K562 (cell line): ENCODE results near the gene ZNRF1. TPM values are rescaled to one million over a fixed set of nuclear protein-coding genes. Genes with fewer than 3 reads are reported as not detected.

ENCODE experiments used
- ATAC-seq: fragments of 200-7000 bp; cut with Tn5 transposase; 3 replicates; pipeline ENCODE4 v1.9.1; 2020; ENCODE audit warnings: moderate library complexity
- BruUV-seq: library from RNA; stranded (reverse); fragments of 400-500 nt; replicated peaks from 2 replicates; lab custom pipeline; 2021; lab: Mats Ljungman, UMichigan
- CTCF ChIA-PET: fragments of 300-600 bp; formaldehyde crosslinking; extraction: SDS; loops from one replicate; lab custom pipeline; 2021; ENCODE audit warnings: low intra/inter-chr PET ratio; lab: Yijun Ruan, JAX
- POLR2A ChIA-PET: fragments of 300-600, 350-650 bp; sonication (Branson Sonifier 250); formaldehyde crosslinking; extraction: SDS; loops from one replicate; lab custom pipeline; 2021; ENCODE audit warnings: antibody characterized with exemption, inconsistent platforms; lab: Yijun Ruan, JAX
- DNase-seq, 4 experiments: peaks; one replicate each; pipeline versions ENCODE4 v3.0.0 to v3.0.0-alpha.2; 2011 to 2018; ENCODE audit warnings: low spot score in 3 of 4, mixed read lengths in 3 of 4; ENCODE audit errors: extremely low read depth in 1 of 4
- FAIRE-seq: peaks from 2 replicates; lab custom pipeline; 2011; peaks lifted over from hg19 to GRCh38; lab: Jason Lieb, UNC
- H2AFZ ChIP-seq: 2 replicates; pipeline ENCODE4 v1.6.0; 2011; ENCODE audit warnings: low read depth, low read length, control low read depth, inconsistent platforms
- H3K27ac ChIP-seq: fragments of 200-600 bp; 3 replicates; pipeline ENCODE4 v1.8.0; 2011; ENCODE audit warnings: low read depth, mild to moderate bottlenecking, control low read depth, inconsistent platforms, low read length, moderate library complexity, mixed read lengths; ENCODE audit errors: extremely low read depth
- H3K27me3 ChIP-seq, 2 experiments: fragments of 300-600 bp in 1 of 2; 2 replicates in 1 of 2; 3 replicates in 1 of 2; pipeline versions ENCODE4 v1.6.0 to v1.8.0; 2011; ENCODE audit warnings: inconsistent platforms in 2 of 2, low read length in 2 of 2, mild to moderate bottlenecking in 1 of 2, mixed read lengths in 1 of 2, moderate library complexity in 1 of 2; ENCODE audit not compliant: control insufficient read depth in 2 of 2, insufficient read depth in 2 of 2
- H3K36me3 ChIP-seq: fragments of 300-600 bp; 3 replicates; pipeline ENCODE4 v1.8.0; 2011; ENCODE audit warnings: mild to moderate bottlenecking, low read length, inconsistent platforms; ENCODE audit not compliant: control insufficient read depth, insufficient read depth
- H3K4me1 ChIP-seq, 2 experiments: fragments of 200-600 bp in 1 of 2; replicated peaks in 1 of 2; 2 replicates in 1 of 2; 3 replicates in 1 of 2; pipeline versions ENCODE4 v1.5.1 to v1.8.0; 2011; ENCODE audit warnings: inconsistent platforms in 2 of 2, low read length in 2 of 2, mild to moderate bottlenecking in 1 of 2, mixed read lengths in 1 of 2, moderate library complexity in 1 of 2; ENCODE audit not compliant: control insufficient read depth in 2 of 2, insufficient read depth in 2 of 2
- H3K4me2 ChIP-seq: 2 replicates; pipeline ENCODE4 v1.6.1; 2011; ENCODE audit warnings: low read length, control low read depth, inconsistent platforms, mixed read lengths; ENCODE audit not compliant: insufficient read depth
- H3K4me3 ChIP-seq: fragments of 200-600 bp; sonication (generic), shearing (Covaris generic); 2 replicates; pipeline ENCODE4 v1.5.1; 2016; ENCODE audit warnings: control low read depth, inconsistent platforms
- H3K79me2 ChIP-seq: fragments of 200-600 bp; 3 replicates; pipeline ENCODE4 v1.8.0; 2011; ENCODE audit warnings: low read length, inconsistent platforms; ENCODE audit not compliant: control insufficient read depth, insufficient read depth
- H3K9ac ChIP-seq, 2 experiments: 2 replicates each; pipeline versions ENCODE4 v1.6.0 to v1.6.1; 2011; ENCODE audit warnings: low read depth in 2 of 2, low read length in 2 of 2, control low read depth in 1 of 2, inconsistent platforms in 1 of 2, mild to moderate bottlenecking in 1 of 2, mixed read lengths in 1 of 2; ENCODE audit not compliant: insufficient read depth in 1 of 2
- H3K9me1 ChIP-seq: one replicate; pipeline ENCODE4 v1.6.0; 2011; ENCODE audit warnings: inconsistent platforms, mild to moderate bottlenecking, low read length, moderate library complexity; ENCODE audit not compliant: control insufficient read depth, insufficient read depth
- H3K9me3 ChIP-seq: replicated peaks from 2 replicates; pipeline ENCODE4 v1.5.1; 2011; ENCODE audit warnings: low read depth, low read length, inconsistent platforms; ENCODE audit not compliant: control insufficient read depth, insufficient read depth
- H4K20me1 ChIP-seq: replicated peaks from 2 replicates; pipeline ENCODE4 v1.6.1; 2011; ENCODE audit warnings: low read length, inconsistent platforms, mixed read lengths; ENCODE audit not compliant: control insufficient read depth, insufficient read depth
- CBX3 ChIP-seq, 2 experiments: IDR thresholded peaks; 1 replicate in 1 of 2; 2 replicates in 1 of 2; pipeline ENCODE4 v1.6.1; 2012; ENCODE audit warnings: inconsistent platforms in 2 of 2, low read length in 2 of 2, borderline replicate concordance in 1 of 2, control low read depth in 1 of 2
- ESRRA ChIP-seq: fragments of 450-650 bp; IDR thresholded peaks from 2 replicates; pipeline ENCODE4 v1.6.1; 2014; ENCODE audit warnings: low read depth, mild to moderate bottlenecking, moderate library complexity, borderline replicate concordance
- HDAC8 ChIP-seq: fragments of 450-650 bp; IDR thresholded peaks from 2 replicates; pipeline ENCODE4 v1.6.1; 2016; ENCODE audit warnings: mild to moderate bottlenecking, missing genetic modification characterization, moderate library complexity, missing compliant biosample characterization
- HMG20B ChIP-seq: fragments of 250-450 bp; sonication (Bioruptor Pico); IDR thresholded peaks from 2 replicates; pipeline ENCODE4 v1.5.0; 2021; ENCODE audit warnings: mild to moderate bottlenecking
- NR2C1 ChIP-seq, 2 experiments: fragments of 450-650 bp; IDR thresholded peaks; 2 replicates each; pipeline ENCODE4 v1.6.1; 2017; ENCODE audit warnings: mild to moderate bottlenecking in 2 of 2, antibody characterized with exemption in 1 of 2, inconsistent platforms in 1 of 2, missing compliant biosample characterization in 1 of 2, missing genetic modification characterization in 1 of 2
- ZNF121 ChIP-seq: sonication (generic); formaldehyde crosslinking; conservative IDR thresholded peaks from 2 replicates; pipeline ENCODE4 v1.8.0; 2022; ENCODE audit warnings: missing genetic modification reagents
- WGBS: fragments of 100-300 bp; shearing (Covaris generic); methylation state at CpG from one replicate; pipeline ENCODE4 v1.1.6; 2016; ENCODE audit warnings: low coverage, mixed read lengths; ENCODE audit not compliant: insufficient coverage; ENCODE audit errors: missing lambda C conversion rate; 5-methylcytosine and 5-hydroxymethylcytosine counted together
- in situ Hi-C: fragments of 300-500 bp; cut with MboI; formaldehyde crosslinking; loops from 4 replicates; pipeline ENCODE4 v1.15.0; 2018; ENCODE audit warnings: inconsistent platforms, mixed read lengths
- intact Hi-C: fragments of 100-400 bp; cut with micrococcal nuclease; formaldehyde crosslinking; loops from 2 replicates; pipeline ENCODE4 v1.14.2; 2022
- polyA plus RNA-seq, 8 experiments: library from polyadenylated mRNA; depleted of rRNA in 4 of 8; stranded (reverse) in 5 of 8; unstranded in 3 of 8; fragments of >200 nt; fragmentation: Nextera tagmentation in 2 of 8; fragmentation: Illumina TruSeq in 1 of 8; extraction: Ambion mirVana in 2 of 8; extraction: Trizol in 1 of 8; gene quantifications; 2 replicates each; pipeline versions ENCODE4 v1.2.1 to v1.2.3, GENCODE V29; 2011 to 2014; ENCODE audit warnings: inconsistent platforms in 1 of 8, missing spikeins in 1 of 8
- total RNA-seq, 7 experiments: library from RNA; depleted of rRNA in 6 of 7; stranded (reverse); fragments of >200 nt in 6 of 7; fragmentation: Illumina TruSeq in 2 of 7; extraction: Trizol in 2 of 7; gene quantifications; 2 replicates each; pipeline versions ENCODE4 v1.2.1 to v1.2.3, GENCODE V29; 2011 to 2021; ENCODE audit warnings: low replicate concordance in 1 of 7
- TF ChIP-seq, protein P1 (sequence below), 2 experiments: fragments of 450-650 bp; IDR thresholded peaks; 2 replicates each; pipeline ENCODE4 v1.6.1; 2018; ENCODE audit warnings: mild to moderate bottlenecking in 2 of 2, low read depth in 1 of 2; ENCODE audit not compliant: partially characterized antibody in 2 of 2
- TF ChIP-seq, protein P2 (sequence below): fragments of 450-650 bp; IDR thresholded peaks from 2 replicates; pipeline ENCODE4 v1.6.1; 2016; ENCODE audit warnings: low read depth

The ZNRF1 gene
- total and polyA plus RNA-seq, 9 of the 15 experiments (the other 6 are each of a cell fraction or from before 2014, with no cell fraction given): 9.5 to 37.7 (median 20.0) TPM

DNA sequence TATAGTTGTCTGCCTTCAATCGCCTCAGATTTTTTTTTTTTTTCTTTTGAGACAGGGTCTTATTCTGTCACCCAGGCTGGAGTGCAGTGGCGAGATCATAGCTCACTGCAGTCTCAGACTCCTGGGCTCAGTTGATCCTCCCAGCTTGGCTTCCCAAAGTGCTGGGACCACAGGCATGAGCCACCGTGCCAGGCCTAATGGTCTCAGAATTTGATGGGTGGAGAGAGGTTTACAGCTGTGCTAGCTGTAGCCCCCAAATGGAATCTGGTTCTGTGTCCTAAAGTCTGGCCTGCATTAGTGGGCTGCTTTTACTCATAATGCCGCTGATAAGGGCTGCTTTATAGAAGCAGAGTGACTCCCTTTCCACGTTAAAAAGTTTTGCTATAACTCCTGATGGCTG is 5.1 kb downstream of the ZNRF1 start:
- no peaks in the 10 kb centered on the region for H3K9me3 ChIP-seq
- H3K9me1 ChIP-seq: no peaks in the 10 kb centered on the region
- H3K27ac ChIP-seq: no peak overlapping the region
- POLR2A ChIA-PET: interaction anchor here (0.9 to 3.3 kb wide), 3 partner anchors 9 to 39 kb away, joined by 3 to 32 read pairs (median 3); no protein-coding TSS in a partner anchor
- intact Hi-C loops: loop anchor here (2.0 kb wide), 1 partner anchor 61 kb away; no protein-coding TSS in a partner anchor
- H2AFZ ChIP-seq: no peak overlapping the region
- CTCF ChIA-PET: no interaction called here
- no peak overlapping the region for H3K4me2 ChIP-seq
- FAIRE-seq (peak; percentile 23), ATAC-seq (no peak), DNase-seq (no peak)
- H3K9ac ChIP-seq: no peak overlapping the region; a peak in 1 of 4 replicates
- no peak for TF ChIP-seq CBX3 (IDR thresholded peaks at IDR 0.05; ENCODE audit: borderline replicate concordance in 1 of 2, low read length in 2 of 2)
- TF ChIP-seq NR2C1 (IDR thresholded peaks at IDR 0.05): no peak
- TF ChIP-seq NR2C1 (tag; IDR thresholded peaks at IDR 0.05): no peak
- TF ChIP-seq, protein P1, sequence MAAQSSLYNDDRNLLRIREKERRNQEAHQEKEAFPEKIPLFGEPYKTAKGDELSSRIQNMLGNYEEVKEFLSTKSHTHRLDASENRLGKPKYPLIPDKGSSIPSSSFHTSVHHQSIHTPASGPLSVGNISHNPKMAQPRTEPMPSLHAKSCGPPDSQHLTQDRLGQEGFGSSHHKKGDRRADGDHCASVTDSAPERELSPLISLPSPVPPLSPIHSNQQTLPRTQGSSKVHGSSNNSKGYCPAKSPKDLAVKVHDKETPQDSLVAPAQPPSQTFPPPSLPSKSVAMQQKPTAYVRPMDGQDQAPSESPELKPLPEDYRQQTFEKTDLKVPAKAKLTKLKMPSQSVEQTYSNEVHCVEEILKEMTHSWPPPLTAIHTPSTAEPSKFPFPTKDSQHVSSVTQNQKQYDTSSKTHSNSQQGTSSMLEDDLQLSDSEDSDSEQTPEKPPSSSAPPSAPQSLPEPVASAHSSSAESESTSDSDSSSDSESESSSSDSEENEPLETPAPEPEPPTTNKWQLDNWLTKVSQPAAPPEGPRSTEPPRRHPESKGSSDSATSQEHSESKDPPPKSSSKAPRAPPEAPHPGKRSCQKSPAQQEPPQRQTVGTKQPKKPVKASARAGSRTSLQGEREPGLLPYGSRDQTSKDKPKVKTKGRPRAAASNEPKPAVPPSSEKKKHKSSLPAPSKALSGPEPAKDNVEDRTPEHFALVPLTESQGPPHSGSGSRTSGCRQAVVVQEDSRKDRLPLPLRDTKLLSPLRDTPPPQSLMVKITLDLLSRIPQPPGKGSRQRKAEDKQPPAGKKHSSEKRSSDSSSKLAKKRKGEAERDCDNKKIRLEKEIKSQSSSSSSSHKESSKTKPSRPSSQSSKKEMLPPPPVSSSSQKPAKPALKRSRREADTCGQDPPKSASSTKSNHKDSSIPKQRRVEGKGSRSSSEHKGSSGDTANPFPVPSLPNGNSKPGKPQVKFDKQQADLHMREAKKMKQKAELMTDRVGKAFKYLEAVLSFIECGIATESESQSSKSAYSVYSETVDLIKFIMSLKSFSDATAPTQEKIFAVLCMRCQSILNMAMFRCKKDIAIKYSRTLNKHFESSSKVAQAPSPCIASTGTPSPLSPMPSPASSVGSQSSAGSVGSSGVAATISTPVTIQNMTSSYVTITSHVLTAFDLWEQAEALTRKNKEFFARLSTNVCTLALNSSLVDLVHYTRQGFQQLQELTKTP (IDR thresholded peaks at IDR 0.05; ENCODE audit: low read depth in 1 of 2, partially characterized antibody in 2 of 2): no peak
- TF ChIP-seq, protein P2, sequence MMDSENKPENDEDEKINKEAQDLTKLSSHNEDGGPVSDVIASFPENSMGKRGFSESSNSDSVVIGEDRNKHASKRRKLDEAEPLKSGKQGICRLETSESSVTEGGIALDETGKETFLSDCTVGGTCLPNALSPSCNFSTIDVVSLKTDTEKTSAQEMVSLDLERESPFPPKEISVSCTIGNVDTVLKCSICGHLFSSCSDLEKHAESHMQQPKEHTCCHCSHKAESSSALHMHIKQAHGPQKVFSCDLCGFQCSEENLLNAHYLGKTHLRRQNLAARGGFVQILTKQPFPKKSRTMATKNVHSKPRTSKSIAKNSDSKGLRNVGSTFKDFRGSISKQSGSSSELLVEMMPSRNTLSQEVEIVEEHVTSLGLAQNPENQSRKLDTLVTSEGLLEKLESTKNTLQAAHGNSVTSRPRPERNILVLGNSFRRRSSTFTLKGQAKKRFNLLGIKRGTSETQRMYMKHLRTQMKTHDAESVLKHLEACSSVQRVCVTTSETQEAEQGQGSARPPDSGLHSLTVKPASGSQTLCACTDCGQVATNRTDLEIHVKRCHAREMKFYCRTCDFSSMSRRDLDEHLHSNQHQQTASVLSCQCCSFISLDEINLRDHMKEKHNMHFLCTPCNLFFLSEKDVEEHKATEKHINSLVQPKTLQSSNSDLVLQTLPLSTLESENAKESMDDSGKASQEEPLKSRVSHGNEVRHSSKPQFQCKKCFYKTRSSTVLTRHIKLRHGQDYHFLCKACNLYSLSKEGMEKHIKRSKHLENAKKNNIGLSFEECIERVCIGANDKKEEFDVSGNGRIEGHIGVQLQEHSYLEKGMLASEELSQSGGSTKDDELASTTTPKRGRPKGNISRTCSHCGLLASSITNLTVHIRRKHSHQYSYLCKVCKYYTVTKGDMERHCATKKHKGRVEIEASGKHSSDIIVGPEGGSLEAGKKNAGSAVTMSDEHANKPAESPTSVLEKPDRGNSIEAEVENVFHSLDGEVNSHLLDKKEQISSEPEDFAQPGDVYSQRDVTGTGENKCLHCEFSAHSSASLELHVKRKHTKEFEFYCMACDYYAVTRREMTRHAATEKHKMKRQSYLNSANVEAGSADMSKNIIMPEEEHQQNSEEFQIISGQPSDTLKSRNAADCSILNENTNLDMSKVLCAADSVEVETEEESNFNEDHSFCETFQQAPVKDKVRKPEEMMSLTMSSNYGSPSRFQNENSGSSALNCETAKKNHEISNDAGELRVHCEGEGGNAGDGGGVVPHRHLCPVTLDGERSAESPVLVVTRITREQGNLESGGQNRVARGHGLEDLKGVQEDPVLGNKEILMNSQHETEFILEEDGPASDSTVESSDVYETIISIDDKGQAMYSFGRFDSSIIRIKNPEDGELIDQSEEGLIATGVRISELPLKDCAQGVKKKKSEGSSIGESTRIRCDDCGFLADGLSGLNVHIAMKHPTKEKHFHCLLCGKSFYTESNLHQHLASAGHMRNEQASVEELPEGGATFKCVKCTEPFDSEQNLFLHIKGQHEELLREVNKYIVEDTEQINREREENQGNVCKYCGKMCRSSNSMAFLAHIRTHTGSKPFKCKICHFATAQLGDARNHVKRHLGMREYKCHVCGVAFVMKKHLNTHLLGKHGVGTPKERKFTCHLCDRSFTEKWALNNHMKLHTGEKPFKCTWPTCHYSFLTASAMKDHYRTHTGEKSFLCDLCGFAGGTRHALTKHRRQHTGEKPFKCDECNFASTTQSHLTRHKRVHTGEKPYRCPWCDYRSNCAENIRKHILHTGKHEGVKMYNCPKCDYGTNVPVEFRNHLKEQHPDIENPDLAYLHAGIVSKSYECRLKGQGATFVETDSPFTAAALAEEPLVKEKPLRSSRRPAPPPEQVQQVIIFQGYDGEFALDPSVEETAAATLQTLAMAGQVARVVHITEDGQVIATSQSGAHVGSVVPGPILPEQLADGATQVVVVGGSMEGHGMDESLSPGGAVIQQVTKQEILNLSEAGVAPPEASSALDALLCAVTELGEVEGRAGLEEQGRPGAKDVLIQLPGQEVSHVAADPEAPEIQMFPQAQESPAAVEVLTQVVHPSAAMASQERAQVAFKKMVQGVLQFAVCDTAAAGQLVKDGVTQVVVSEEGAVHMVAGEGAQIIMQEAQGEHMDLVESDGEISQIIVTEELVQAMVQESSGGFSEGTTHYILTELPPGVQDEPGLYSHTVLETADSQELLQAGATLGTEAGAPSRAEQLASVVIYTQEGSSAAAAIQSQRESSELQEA: no peak
- no peak for TF ChIP-seq HDAC8
- no peak for TF ChIP-seq HMG20B (CRISPR knock-in tag)
- TF ChIP-seq ESRRA: no peak
- peak; percentile 28 for TF ChIP-seq ZNF121 (CRISPR knock-in tag)
- in situ Hi-C loops: no loop called here
- peaks cover 97% of the 10 kb centered on the region for H3K79me2 ChIP-seq
- no peaks in the 10 kb centered on the region for H3K27me3 ChIP-seq
- 63% methylated on average over 5 of the region's 5 CpGs for WGBS
- no peak overlapping the region for H3K4me3 ChIP-seq
- peaks cover 13% of the 10 kb centered on the region; the same call in 2 of the 3 replicates for H3K36me3 ChIP-seq
- peaks cover 22% of the 10 kb centered on the region; the same call in 1 of the 2 replicates for H4K20me1 ChIP-seq
- peaks cover 31 to 40% of the 10 kb centered on the region in 2 experiments for H3K4me1 ChIP-seq
- BruUV-seq: no TSS peak
